ENCODE results near the gene EIF1B. TPM values are rescaled to one million over a fixed set of nuclear protein-coding genes. Genes with fewer than 3 reads are reported as not detected.

EIF1B gene
- polyA plus RNA-seq, 2 donors: 10.5 to 25.9 TPM

DNA sequence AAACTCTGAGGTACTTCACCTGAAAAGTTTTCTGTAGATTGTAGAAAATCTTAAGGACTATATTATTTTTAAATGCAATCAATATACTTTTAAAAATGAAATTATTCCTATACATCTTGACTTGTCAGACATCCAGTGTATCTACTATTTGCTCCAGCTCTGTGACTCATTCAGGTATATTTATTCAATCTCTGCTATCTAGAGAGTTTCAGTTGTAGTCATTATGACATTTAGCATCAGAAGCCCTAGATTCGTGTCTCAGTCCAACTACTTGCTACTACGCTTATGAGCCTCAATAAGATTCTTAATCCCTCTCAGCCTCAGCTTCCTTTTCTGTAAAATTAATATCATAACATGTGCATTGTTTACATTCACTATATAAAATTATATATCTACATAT is 22.3 kb upstream of the EIF1B start:
- Histone ChIP-seq H3K27ac (ENCODE audit: low read depth in 2 of 2, low read length in 1 of 2) (no peak overlapping the region), H3K36me3 (ENCODE audit: control insufficient read depth in 2 of 2, insufficient read depth in 2 of 2, low read length in 1 of 2) (peaks cover 0 to 3% of the 10 kb centered on the region in 2 donors), H3K9me3 (ENCODE audit: control insufficient read depth in 2 of 2, insufficient read depth in 1 of 2, low read depth in 1 of 2, low read length in 1 of 2) (peaks cover 0 to 3% of the 10 kb centered on the region in 2 donors), H3K27me3 (ENCODE audit: control insufficient read depth in 1 of 2, insufficient read depth in 2 of 2, low read length in 2 of 2) (no peaks in the 10 kb centered on the region), H3K4me3 (ENCODE audit: low read depth in 1 of 2, low read length in 2 of 2) (no peak overlapping the region), H3K4me1 (ENCODE audit: control insufficient read depth in 2 of 2, insufficient read depth in 2 of 2, low read length in 1 of 2) (peaks cover 0 to 3% of the 10 kb centered on the region in 2 donors)
- WGBS, 2 donors: 79 to 80% methylated on average over 2 of the region's 2 CpGs

DNA sequence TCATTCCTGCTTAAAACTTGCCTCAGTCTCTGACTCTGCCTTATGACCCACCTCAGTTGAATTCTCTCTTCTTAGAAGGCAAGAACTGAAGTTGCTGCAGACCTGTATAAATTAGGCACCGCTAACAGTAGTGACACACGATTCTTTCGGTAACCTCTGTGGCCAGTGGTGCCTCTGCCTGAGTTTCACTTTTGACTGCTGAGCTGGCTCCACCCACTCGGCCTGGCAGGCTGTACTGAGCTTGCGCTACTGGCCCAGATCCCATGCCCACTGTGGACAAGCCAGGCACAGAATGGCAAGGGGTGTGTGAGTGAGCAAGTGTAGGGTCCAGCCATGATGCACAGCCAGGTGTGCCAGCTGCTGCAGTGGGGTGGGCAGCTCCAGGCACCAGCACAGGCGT is 19.1 kb upstream of the EIF1B start:
- peaks cover 0 to 3% of the 10 kb centered on the region in 2 donors for H3K4me1 ChIP-seq (ENCODE audit: control insufficient read depth in 2 of 2, insufficient read depth in 2 of 2, low read length in 1 of 2)

DNA sequence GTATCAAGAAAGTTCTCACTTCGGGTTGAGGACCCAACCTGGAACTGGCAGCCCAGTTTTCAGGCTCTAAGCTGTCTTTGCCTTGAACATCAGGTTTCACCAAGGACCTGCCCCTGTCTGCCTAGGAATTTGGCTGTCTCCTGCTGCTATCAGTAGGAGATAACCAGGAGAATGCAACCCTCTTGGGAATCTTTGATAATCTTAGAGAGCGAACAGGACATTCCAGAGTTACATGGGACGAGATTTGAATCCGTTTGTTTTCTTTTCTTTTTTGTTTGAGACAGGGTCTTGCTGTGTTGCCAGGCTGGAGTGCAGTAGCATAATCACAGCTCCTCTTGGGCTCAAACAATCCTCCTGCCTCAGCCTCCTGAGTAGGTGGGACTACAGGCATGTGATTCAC is 18.0 kb upstream of the EIF1B start:
- H3K4me3 ChIP-seq (ENCODE audit: low read depth in 1 of 2, low read length in 2 of 2): no peak overlapping the region

More for the DNA sequence above, 19.1 kb upstream of the EIF1B start:
- Histone ChIP-seq H3K27me3 (ENCODE audit: control insufficient read depth in 1 of 2, insufficient read depth in 2 of 2, low read length in 2 of 2) (no peaks in the 10 kb centered on the region), H3K27ac (ENCODE audit: low read depth in 2 of 2, low read length in 1 of 2) (no peak overlapping the region), H3K4me3 (ENCODE audit: low read depth in 1 of 2, low read length in 2 of 2) (no peak overlapping the region), H3K36me3 (ENCODE audit: control insufficient read depth in 2 of 2, insufficient read depth in 2 of 2, low read length in 1 of 2) (peaks cover 0 to 3% of the 10 kb centered on the region in 2 donors), H3K9me3 (ENCODE audit: control insufficient read depth in 2 of 2, insufficient read depth in 1 of 2, low read depth in 1 of 2, low read length in 1 of 2) (peaks cover 0 to 3% of the 10 kb centered on the region in 2 donors)
- WGBS, 2 donors: 91% methylated on average over 6 of the region's 6 CpGs

DNA sequence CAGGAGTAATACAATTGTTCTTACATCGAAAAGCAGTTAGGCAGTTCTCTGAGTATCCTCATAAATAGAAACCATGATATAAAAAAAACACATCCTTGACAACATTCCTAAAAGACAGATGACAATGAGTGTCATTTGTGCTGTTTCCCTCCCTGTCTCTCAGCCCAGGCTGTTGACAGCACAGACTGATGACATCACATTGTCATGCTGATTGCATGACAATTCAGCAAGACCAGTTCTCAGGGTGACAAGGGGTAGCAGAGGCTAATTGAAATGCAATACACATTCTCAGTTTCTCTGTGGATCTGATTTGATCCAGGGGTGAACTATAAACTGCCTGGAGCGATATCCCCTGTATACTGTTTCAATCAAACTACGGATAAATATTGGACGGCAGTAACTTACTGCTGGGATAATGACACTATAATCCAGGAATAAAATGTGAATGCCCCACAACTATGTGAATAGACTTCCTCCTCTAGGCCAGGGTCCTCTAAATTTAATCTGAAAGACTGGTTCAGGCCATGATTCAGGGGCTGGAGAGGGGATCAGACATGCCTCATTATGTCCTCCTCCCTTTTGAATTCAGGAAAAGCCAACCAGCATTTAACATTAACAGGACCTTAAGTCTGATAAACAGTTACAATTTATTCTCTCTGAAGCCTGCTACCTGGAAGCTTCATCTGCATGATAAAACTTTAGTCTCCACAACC is 16.7 kb upstream of the EIF1B start:
- H3K9me3 ChIP-seq (ENCODE audit: control insufficient read depth in 2 of 2, insufficient read depth in 1 of 2, low read depth in 1 of 2, low read length in 1 of 2): peaks cover 0 to 3% of the 10 kb centered on the region in 2 donors
- no peak overlapping the region for H3K27ac ChIP-seq (ENCODE audit: low read depth in 2 of 2, low read length in 1 of 2)
- no peak overlapping the region for H3K4me3 ChIP-seq (ENCODE audit: low read depth in 1 of 2, low read length in 2 of 2)
- peaks cover 0 to 3% of the 10 kb centered on the region in 2 donors for H3K4me1 ChIP-seq (ENCODE audit: control insufficient read depth in 2 of 2, insufficient read depth in 2 of 2, low read length in 1 of 2)
- H3K27me3 ChIP-seq (ENCODE audit: control insufficient read depth in 1 of 2, insufficient read depth in 2 of 2, low read length in 2 of 2): no peaks in the 10 kb centered on the region
- peaks cover 0 to 3% of the 10 kb centered on the region in 2 donors for H3K36me3 ChIP-seq (ENCODE audit: control insufficient read depth in 2 of 2, insufficient read depth in 2 of 2, low read length in 1 of 2)
- WGBS, 2 donors: 68 to 85% methylated on average over 4 of the region's 4 CpGs

More for the DNA sequence above, 18.0 kb upstream of the EIF1B start:
- 93 to 97% methylated on average over 4 of the region's 4 CpGs for WGBS, 2 donors
- H3K27me3 ChIP-seq (ENCODE audit: control insufficient read depth in 1 of 2, insufficient read depth in 2 of 2, low read length in 2 of 2): no peaks in the 10 kb centered on the region
- peaks cover 0 to 3% of the 10 kb centered on the region in 2 donors for H3K4me1 ChIP-seq (ENCODE audit: control insufficient read depth in 2 of 2, insufficient read depth in 2 of 2, low read length in 1 of 2)
- peaks cover 0 to 3% of the 10 kb centered on the region in 2 donors for H3K9me3 ChIP-seq (ENCODE audit: control insufficient read depth in 2 of 2, insufficient read depth in 1 of 2, low read depth in 1 of 2, low read length in 1 of 2)
- peaks cover 0 to 3% of the 10 kb centered on the region in 2 donors for H3K36me3 ChIP-seq (ENCODE audit: control insufficient read depth in 2 of 2, insufficient read depth in 2 of 2, low read length in 1 of 2)
- H3K27ac ChIP-seq (ENCODE audit: low read depth in 2 of 2, low read length in 1 of 2): no peak overlapping the region

DNA sequence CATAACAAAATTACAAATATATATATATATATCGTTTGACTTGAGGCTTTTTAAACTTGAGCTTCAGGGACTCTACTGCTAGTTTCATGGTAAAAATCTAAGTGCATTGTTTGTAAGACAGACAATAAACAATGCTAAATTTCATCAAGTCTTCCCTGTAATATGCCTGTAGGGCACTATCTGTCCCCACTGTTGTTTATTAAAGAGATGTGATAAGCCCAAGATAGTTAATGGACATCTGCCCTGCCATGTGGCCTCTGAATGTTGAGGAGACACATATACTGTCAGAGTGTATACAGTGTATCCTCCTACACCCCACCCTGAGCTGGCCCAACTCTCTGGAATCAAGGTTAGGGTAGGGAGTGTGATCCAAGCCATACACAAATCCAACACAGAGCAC is 15.1 kb upstream of the EIF1B start:
- WGBS, 2 donors: 96 to 100% methylated on average over 1 of the region's 1 CpG
- Histone ChIP-seq H3K27me3 (ENCODE audit: control insufficient read depth in 1 of 2, insufficient read depth in 2 of 2, low read length in 2 of 2) (no peaks in the 10 kb centered on the region), H3K4me3 (ENCODE audit: low read depth in 1 of 2, low read length in 2 of 2) (no peak overlapping the region), H3K36me3 (ENCODE audit: control insufficient read depth in 2 of 2, insufficient read depth in 2 of 2, low read length in 1 of 2) (peaks cover 0 to 3% of the 10 kb centered on the region in 2 donors), H3K9me3 (ENCODE audit: control insufficient read depth in 2 of 2, insufficient read depth in 1 of 2, low read depth in 1 of 2, low read length in 1 of 2) (peaks cover 0 to 3% of the 10 kb centered on the region in 2 donors), H3K4me1 (ENCODE audit: control insufficient read depth in 2 of 2, insufficient read depth in 2 of 2, low read length in 1 of 2) (peaks cover 0 to 3% of the 10 kb centered on the region in 2 donors), H3K27ac (ENCODE audit: low read depth in 2 of 2, low read length in 1 of 2) (no peak overlapping the region)

DNA sequence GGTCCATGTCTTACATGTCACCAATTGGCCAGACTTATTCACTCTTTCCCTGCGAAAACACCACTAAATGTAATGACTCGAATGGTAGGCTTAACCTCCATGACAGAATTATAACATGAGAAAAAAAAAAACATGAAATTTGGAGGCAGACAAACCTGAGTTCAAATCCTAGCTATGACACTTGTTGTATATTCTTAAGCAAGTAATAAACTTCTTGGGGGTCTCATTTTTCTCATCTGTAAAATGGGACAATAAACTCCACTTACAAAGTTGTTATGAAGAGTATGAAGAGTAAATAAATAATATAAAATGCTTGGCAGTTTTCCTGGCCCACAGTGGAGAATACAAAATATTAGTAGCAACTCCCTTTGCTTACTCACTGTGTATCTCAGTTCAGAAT is 11.4 kb upstream of the EIF1B start:
- Histone ChIP-seq H3K4me3 (ENCODE audit: low read depth in 1 of 2, low read length in 2 of 2) (no peak overlapping the region), H3K36me3 (ENCODE audit: control insufficient read depth in 2 of 2, insufficient read depth in 2 of 2, low read length in 1 of 2) (no peaks in the 10 kb centered on the region), H3K27me3 (ENCODE audit: control insufficient read depth in 1 of 2, insufficient read depth in 2 of 2, low read length in 2 of 2) (no peaks in the 10 kb centered on the region), H3K27ac (ENCODE audit: low read depth in 2 of 2, low read length in 1 of 2) (no peak overlapping the region), H3K9me3 (ENCODE audit: control insufficient read depth in 2 of 2, insufficient read depth in 1 of 2, low read depth in 1 of 2, low read length in 1 of 2) (no peaks in the 10 kb centered on the region), H3K4me1 (ENCODE audit: control insufficient read depth in 2 of 2, insufficient read depth in 2 of 2, low read length in 1 of 2) (no peaks in the 10 kb centered on the region)
- WGBS, 2 donors: 90 to 95% methylated on average over 2 of the region's 2 CpGs

DNA sequence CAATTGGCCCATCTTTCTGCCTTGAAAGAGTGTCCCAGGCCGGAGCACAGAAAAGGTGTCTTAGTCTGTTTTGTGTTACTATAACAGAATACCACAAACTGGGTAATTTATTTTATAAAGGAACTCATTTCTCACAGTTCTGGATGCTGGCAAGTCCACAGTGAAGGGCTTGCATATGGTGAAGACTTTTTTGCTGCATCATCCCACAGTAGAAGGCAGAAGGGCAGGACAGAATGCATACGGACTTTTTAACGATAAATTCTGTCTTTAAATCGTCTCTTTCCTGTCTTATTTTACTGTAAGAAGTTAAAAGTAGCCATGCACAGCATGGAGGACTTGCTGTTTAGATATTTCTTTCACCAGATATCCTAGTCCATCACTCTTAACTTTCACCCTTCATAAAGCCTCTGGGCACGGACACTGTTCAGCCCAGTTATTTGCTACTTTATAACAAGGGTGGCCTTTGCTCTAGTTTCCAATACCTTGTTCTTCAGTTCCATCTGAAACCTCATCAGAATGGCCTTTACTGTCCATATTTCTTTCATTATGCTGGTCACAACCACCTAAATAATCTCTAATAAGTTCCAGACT is 10.3 kb upstream of the EIF1B start:
- H3K4me3 ChIP-seq (ENCODE audit: low read depth in 1 of 2, low read length in 2 of 2): no peak overlapping the region
- 93 to 94% methylated on average over 5 of the region's 5 CpGs for WGBS, 2 donors
- H3K36me3 ChIP-seq (ENCODE audit: control insufficient read depth in 2 of 2, insufficient read depth in 2 of 2, low read length in 1 of 2): no peaks in the 10 kb centered on the region
- no peak overlapping the region for H3K27ac ChIP-seq (ENCODE audit: low read depth in 2 of 2, low read length in 1 of 2)
- no peaks in the 10 kb centered on the region for H3K4me1 ChIP-seq (ENCODE audit: control insufficient read depth in 2 of 2, insufficient read depth in 2 of 2, low read length in 1 of 2)
- no peaks in the 10 kb centered on the region for H3K9me3 ChIP-seq (ENCODE audit: control insufficient read depth in 2 of 2, insufficient read depth in 1 of 2, low read depth in 1 of 2, low read length in 1 of 2)
- H3K27me3 ChIP-seq (ENCODE audit: control insufficient read depth in 1 of 2, insufficient read depth in 2 of 2, low read length in 2 of 2): no peaks in the 10 kb centered on the region

DNA sequence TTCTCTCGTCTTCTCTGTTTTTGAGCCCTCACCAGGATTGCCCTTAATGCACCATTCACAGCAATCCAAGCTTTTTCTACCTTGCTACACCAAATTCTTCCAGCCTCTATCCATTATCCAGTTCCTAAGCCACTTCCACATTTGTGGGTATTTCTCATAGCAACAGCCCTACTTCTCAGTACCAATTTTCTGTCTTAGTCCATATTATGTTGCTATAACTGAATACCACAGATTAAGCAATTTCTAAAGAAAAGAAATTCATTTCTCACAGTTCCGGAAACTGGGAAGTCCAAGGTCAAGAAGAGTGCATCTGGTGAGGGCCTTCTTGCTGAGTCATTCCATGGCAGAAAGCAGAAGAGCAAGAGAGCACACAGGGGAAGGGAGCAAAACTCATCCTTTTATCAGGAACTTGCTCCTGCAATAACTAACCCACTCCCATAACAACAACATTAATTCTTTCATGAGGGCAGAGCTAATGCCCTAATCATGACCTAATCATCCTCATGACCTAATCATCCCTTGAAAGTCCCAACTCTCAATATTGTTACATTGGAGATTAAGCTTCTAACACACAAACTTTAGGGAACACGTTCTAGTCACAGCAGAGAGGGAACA is 9.7 kb upstream of the EIF1B start:
- H3K4me3 ChIP-seq (ENCODE audit: low read depth in 1 of 2, low read length in 2 of 2): no peak overlapping the region
- H3K36me3 ChIP-seq (ENCODE audit: control insufficient read depth in 2 of 2, insufficient read depth in 2 of 2, low read length in 1 of 2): no peaks in the 10 kb centered on the region
- H3K9me3 ChIP-seq (ENCODE audit: control insufficient read depth in 2 of 2, insufficient read depth in 1 of 2, low read depth in 1 of 2, low read length in 1 of 2): no peaks in the 10 kb centered on the region
- no peak overlapping the region for H3K27ac ChIP-seq (ENCODE audit: low read depth in 2 of 2, low read length in 1 of 2)
- no peaks in the 10 kb centered on the region for H3K27me3 ChIP-seq (ENCODE audit: control insufficient read depth in 1 of 2, insufficient read depth in 2 of 2, low read length in 2 of 2)
- no peaks in the 10 kb centered on the region for H3K4me1 ChIP-seq (ENCODE audit: control insufficient read depth in 2 of 2, insufficient read depth in 2 of 2, low read length in 1 of 2)
- 83 to 85% methylated on average over 3 of the region's 3 CpGs for WGBS, 2 donors

DNA sequence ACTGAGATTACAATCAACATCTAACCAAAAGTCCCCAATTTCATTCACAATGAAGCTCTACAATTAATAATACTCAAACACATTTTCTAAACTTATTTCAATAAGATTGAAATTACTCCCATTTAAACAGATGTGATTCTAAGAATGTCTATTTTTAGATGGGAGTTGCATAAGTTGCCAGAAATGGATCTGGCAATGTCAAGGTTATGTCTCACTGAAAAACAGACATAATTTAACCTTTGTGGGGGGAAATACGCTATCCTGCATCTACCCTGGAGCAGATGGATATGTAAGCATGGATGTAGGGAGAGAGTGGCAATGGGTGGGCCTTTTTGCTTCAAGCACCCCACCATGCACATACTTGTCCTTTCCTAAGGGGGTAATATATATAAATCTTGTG is 6.7 kb upstream of the EIF1B start:
- no peaks in the 10 kb centered on the region for H3K27me3 ChIP-seq (ENCODE audit: control insufficient read depth in 1 of 2, insufficient read depth in 2 of 2, low read length in 2 of 2)
- H3K4me1 ChIP-seq (ENCODE audit: control insufficient read depth in 2 of 2, insufficient read depth in 2 of 2, low read length in 1 of 2): no peaks in the 10 kb centered on the region
- 80% methylated on average over 1 of the region's 1 CpG for WGBS, 2 donors
- no peaks in the 10 kb centered on the region for H3K36me3 ChIP-seq (ENCODE audit: control insufficient read depth in 2 of 2, insufficient read depth in 2 of 2, low read length in 1 of 2)
- H3K9me3 ChIP-seq (ENCODE audit: control insufficient read depth in 2 of 2, insufficient read depth in 1 of 2, low read depth in 1 of 2, low read length in 1 of 2): no peaks in the 10 kb centered on the region
- no peak overlapping the region for H3K27ac ChIP-seq (ENCODE audit: low read depth in 2 of 2, low read length in 1 of 2)
- no peak overlapping the region for H3K4me3 ChIP-seq (ENCODE audit: low read depth in 1 of 2, low read length in 2 of 2)
